Activated T-cell treated with anti-CD3 and anti-CD28 coated beads, Interleukin-2, amount 50 U/mL, for 24 hours (primary cell): ENCODE results near the gene CFAP73.
A peak's percentile ranks its signal among the peaks of the same experiment; 100 is the strongest.
"Not testable (repeated sequence)": the region's sequence is repeated elsewhere in the genome, so short reads cannot be mapped to it uniquely, and the experiment has no call there.

Source experiments
- DNase-seq: peaks from one replicate; pipeline ENCODE4 v3.0.0-alpha.2; 2020
- H3K27ac Mint-ChIP-seq: 2 replicates; pipeline ENCODE4 v1.8.0; 2020; ENCODE audit warnings: mild to moderate bottlenecking, mixed read lengths
- H3K27me3 Mint-ChIP-seq: 2 replicates; pipeline ENCODE4 v1.8.0; 2020; ENCODE audit warnings: mixed read lengths
- H3K36me3 Mint-ChIP-seq: 2 replicates; pipeline ENCODE4 v1.8.0; 2020; ENCODE audit warnings: low read depth, mixed read lengths
- H3K4me1 Mint-ChIP-seq: 2 replicates; pipeline ENCODE4 v1.8.0; 2020; ENCODE audit warnings: low read depth, mixed read lengths
- H3K4me3 Mint-ChIP-seq: 2 replicates; pipeline ENCODE4 v1.8.0; 2020; ENCODE audit warnings: mild to moderate bottlenecking, moderate library complexity, mixed read lengths
- H3K9me3 Mint-ChIP-seq: 2 replicates; pipeline ENCODE4 v1.8.0; 2020; ENCODE audit warnings: mixed read lengths

The CFAP73 gene

GRCh38 chr12:113133036-113133435, 16.5 kb upstream of the CFAP73 start:
- H3K27ac Mint-ChIP-seq, result no peak overlapping the region

GRCh38 chr12:113133666-113134065, 15.9 kb upstream of the CFAP73 start:
- peaks cover 8% of the 10 kb centered on the region for H3K27me3 Mint-ChIP-seq
- H3K27ac Mint-ChIP-seq, result no peak overlapping the region
- DNase-seq, result no peak
- peaks cover 19% of the 10 kb centered on the region for H3K4me1 Mint-ChIP-seq
- no peaks in the 10 kb centered on the region for H3K36me3 Mint-ChIP-seq
- H3K9me3 Mint-ChIP-seq, result no peaks in the 10 kb centered on the region
- no peak overlapping the region for H3K4me3 Mint-ChIP-seq

More at GRCh38 chr12:113133036-113133435, 16.5 kb upstream of the CFAP73 start:
- Mint-ChIP-seq H3K9me3 (no peaks in the 10 kb centered on the region), H3K4me1 (peaks cover 19% of the 10 kb centered on the region), H3K4me3 (no peak overlapping the region), H3K36me3 (no peaks in the 10 kb centered on the region), H3K27me3 (peaks cover 8% of the 10 kb centered on the region)
- no peak for DNase-seq

GRCh38 chr12:113134071-113134470, 15.5 kb upstream of the CFAP73 start:
- Mint-ChIP-seq H3K4me3 (no peak overlapping the region), H3K36me3 (no peaks in the 10 kb centered on the region), H3K27ac (no peak overlapping the region), H3K9me3 (no peaks in the 10 kb centered on the region), H3K4me1 (peaks cover 19% of the 10 kb centered on the region), H3K27me3 (peaks cover 8% of the 10 kb centered on the region)
- DNase-seq, result no peak

GRCh38 chr12:113134521-113134951, 15.0 kb upstream of the CFAP73 start:
- Mint-ChIP-seq H3K27ac (peak overlapping the region; percentile 33), H3K4me1 (peaks cover 19% of the 10 kb centered on the region), H3K9me3 (no peaks in the 10 kb centered on the region), H3K27me3 (peaks cover 8% of the 10 kb centered on the region), H3K36me3 (no peaks in the 10 kb centered on the region), H3K4me3 (peak overlapping the region; percentile 76)
- DNase-seq, result no peak

GRCh38 chr12:113135178-113136127, 14.1 kb upstream of the CFAP73 start, which contains the start of gene RASAL1:
Gene RASAL1, minus strand, starts transcription at chr12:113135761. Its CDS starts 299 bp downstream, at chr12:113135462.
- no peaks in the 10 kb centered on the region for H3K9me3 Mint-ChIP-seq
- H3K4me1 Mint-ChIP-seq, result peaks cover 19% of the 10 kb centered on the region
- H3K4me3 Mint-ChIP-seq, result peak within 1 kb of the TSS; percentile 76
- peak; percentile 87 for DNase-seq
- peak within 1 kb of the TSS; percentile 83 for H3K27ac Mint-ChIP-seq
- H3K36me3 Mint-ChIP-seq, result no peaks in the 10 kb centered on the region
- peaks cover 8% of the 10 kb centered on the region for H3K27me3 Mint-ChIP-seq

GRCh38 chr12:113136128-113136989, 13.2 kb upstream of the CFAP73 start:
- H3K27ac Mint-ChIP-seq, result peak overlapping the region; percentile 83
- H3K36me3 Mint-ChIP-seq, result no peaks in the 10 kb centered on the region
- H3K4me1 Mint-ChIP-seq, result peaks cover 19% of the 10 kb centered on the region
- DNase-seq, result peak; percentile 71
- no peaks in the 10 kb centered on the region for H3K9me3 Mint-ChIP-seq
- peak overlapping the region; percentile 74 for H3K4me3 Mint-ChIP-seq
- peaks cover 8% of the 10 kb centered on the region for H3K27me3 Mint-ChIP-seq

GRCh38 chr12:113136990-113137511, 12.5 kb upstream of the CFAP73 start:
- Mint-ChIP-seq H3K27ac (peak overlapping the region; percentile 83), H3K4me3 (peak overlapping the region; percentile 74), H3K27me3 (peaks cover 8% of the 10 kb centered on the region), H3K36me3 (no peaks in the 10 kb centered on the region), H3K4me1 (peaks cover 22% of the 10 kb centered on the region), H3K9me3 (no peaks in the 10 kb centered on the region)
- DNase-seq, result no peak

GRCh38 chr12:113137861-113138783, 11.4 kb upstream of the CFAP73 start:
- Mint-ChIP-seq H3K4me3 (no peak overlapping the region), H3K36me3 (no peaks in the 10 kb centered on the region), H3K27me3 (peaks cover 8% of the 10 kb centered on the region), H3K9me3 (no peaks in the 10 kb centered on the region), H3K4me1 (peaks cover 27% of the 10 kb centered on the region), H3K27ac (no peak overlapping the region)
- DNase-seq, result no peak

GRCh38 chr12:113138826-113139225, 10.7 kb upstream of the CFAP73 start:
- no peaks in the 10 kb centered on the region for H3K36me3 Mint-ChIP-seq
- no peak overlapping the region for H3K27ac Mint-ChIP-seq
- DNase-seq, result no peak
- H3K4me1 Mint-ChIP-seq, result peaks cover 27% of the 10 kb centered on the region
- H3K4me3 Mint-ChIP-seq, result no peak overlapping the region
- peaks cover 8% of the 10 kb centered on the region for H3K27me3 Mint-ChIP-seq
- H3K9me3 Mint-ChIP-seq, result no peaks in the 10 kb centered on the region

GRCh38 chr12:113140706-113141105, 8.8 kb upstream of the CFAP73 start:
- no peak overlapping the region for H3K27ac Mint-ChIP-seq
- no peak overlapping the region for H3K4me3 Mint-ChIP-seq
- no peaks in the 10 kb centered on the region for H3K9me3 Mint-ChIP-seq

GRCh38 chr12:113141716-113142115, 7.8 kb upstream of the CFAP73 start:
- H3K4me3 Mint-ChIP-seq, H3K9me3 Mint-ChIP-seq, DNase-seq, H3K36me3 Mint-ChIP-seq, H3K27me3 Mint-ChIP-seq: not testable (repeated sequence)
- H3K27ac Mint-ChIP-seq, result peak overlapping the region; percentile 84
- peaks cover 11% of the 10 kb centered on the region for H3K4me1 Mint-ChIP-seq

More at GRCh38 chr12:113140706-113141105, 8.8 kb upstream of the CFAP73 start:
- Mint-ChIP-seq H3K36me3 (no peaks in the 10 kb centered on the region), H3K27me3 (peaks cover 8% of the 10 kb centered on the region), H3K4me1 (peaks cover 21% of the 10 kb centered on the region)
- DNase-seq, result no peak

- Mint-ChIP-seq H3K27me3 (no peaks in the 10 kb centered on the region), H3K9me3 (no peaks in the 10 kb centered on the region), H3K4me3 (no peak overlapping the region), H3K27ac (peak overlapping the region; percentile 84), H3K36me3 (no peaks in the 10 kb centered on the region), H3K4me1 (peaks cover 8% of the 10 kb centered on the region)
- DNase-seq, result no peak
Observed at GRCh38 chr12:113142173-113142885, 7.2 kb upstream of the CFAP73 start.

- Mint-ChIP-seq H3K4me1 (peaks cover 8% of the 10 kb centered on the region), H3K9me3 (no peaks in the 10 kb centered on the region), H3K4me3 (no peak overlapping the region), H3K36me3 (no peaks in the 10 kb centered on the region), H3K27ac (peak overlapping the region; percentile 41), H3K27me3 (no peaks in the 10 kb centered on the region)
- no peak for DNase-seq
Observed at GRCh38 chr12:113142886-113143332, 6.6 kb upstream of the CFAP73 start.
